Psoas muscle (tissue), 8 donors: Measurements from ENCODE around the gene HLCS. TPM values are rescaled to one million over a fixed set of nuclear protein-coding genes. Genes with fewer than 3 reads are reported as not detected.

ENCODE experiments used
- ATAC-seq, 4 donors: fragments of 200-7000 bp; cut with Tn5 transposase; one replicate each; pipeline ENCODE4 v1.9.1; 2020; ENCODE audit warnings: moderate library complexity in 3 of 4, mild to moderate bottlenecking in 2 of 4
- DNase-seq, 2 donors: peaks; one replicate each; pipeline ENCODE4 v3.0.0-alpha.2; 2020
- H3K27ac ChIP-seq: fragments of 200-600 bp; one replicate; pipeline ENCODE4 v1.8.0; 2022
- H3K27me3 ChIP-seq, 3 donors: fragments of 200-600 bp in 1 of 3; one replicate each; pipeline versions ENCODE4 v1.6.1 to v1.8.0; 2013 to 2022; ENCODE audit warnings: low read length in 2 of 3, mild to moderate bottlenecking in 2 of 3, moderate library complexity in 1 of 3; ENCODE audit not compliant: insufficient read depth in 3 of 3
- H3K36me3 ChIP-seq, 2 donors: fragments of 200-600 bp in 1 of 2; one replicate each; pipeline versions ENCODE4 v1.6.1 to v1.8.0; 2013 to 2022; ENCODE audit warnings: low read depth in 1 of 2, mild to moderate bottlenecking in 1 of 2, moderate library complexity in 1 of 2; ENCODE audit not compliant: insufficient read depth in 1 of 2
- H3K4me1 ChIP-seq: fragments of 200-600 bp; one replicate; pipeline ENCODE4 v1.8.0; 2022
- H3K4me3 ChIP-seq: fragments of 200-600 bp; one replicate; pipeline ENCODE4 v1.8.0; 2022; ENCODE audit warnings: mild to moderate bottlenecking
- H3K9me3 ChIP-seq: fragments of 200-600 bp; one replicate; pipeline ENCODE4 v1.8.0; 2022
- WGBS, 3 donors: extraction: QIAGEN DNeasy Blood & Tissue Kit; methylation state at CpG; one replicate each; pipeline versions ENCODE4 v1.1.6 to v1.1.7; 2013; 5-methylcytosine and 5-hydroxymethylcytosine counted together
- intact Hi-C, 2 donors: fragments of 100-400 bp; cut with DNase I; formaldehyde crosslinking; loops; one replicate each; pipeline versions ENCODE4 v1.11.0 to v1.14.2; 2022
- polyA plus RNA-seq, 3 donors: library from polyadenylated mRNA; stranded (reverse); fragments of 200-250 nt; gene quantifications; one replicate each; pipeline ENCODE4 v1.2.3, GENCODE V29; 2013
- total RNA-seq, 4 donors: library from RNA; stranded (reverse); fragmentation: NEBNext Ultra II Directional in 2 of 4; extraction: Animal tissue kit (Norgen Biotek cat#: 25700) in 2 of 4; gene quantifications; one replicate each; pipeline versions ENCODE4 v1.2.1 to v1.2.4, GENCODE V29; 2021 to 2023
- TF ChIP-seq, protein P1 (sequence below): fragments of 200-600 bp; IDR thresholded peaks from one replicate; pipeline ENCODE4 v1.8.0; 2022; ENCODE audit warnings: antibody characterized with exemption
- donor health status: healthy with polysubstance abuse.
- donor health status: DM: no; HTN: no; CAD: no; lungs with moderate emphysema.
- donor health status: Bipolar disorder and iron deficiency.
- donor health status: healthy.
- donor health status: DM: yes; HTN: yes; CAD: no.
- donor health status: DM: no; HTN: no; CAD: no.
- donor health status: DM: no; HTN: no; CAD: no.
- donor health status: DM: yes; HTN: yes; CAD: no.

Gene HLCS
- total and polyA plus RNA-seq, 7 donors, result 3.6 to 13.5 (median 8.1) TPM

DNA sequence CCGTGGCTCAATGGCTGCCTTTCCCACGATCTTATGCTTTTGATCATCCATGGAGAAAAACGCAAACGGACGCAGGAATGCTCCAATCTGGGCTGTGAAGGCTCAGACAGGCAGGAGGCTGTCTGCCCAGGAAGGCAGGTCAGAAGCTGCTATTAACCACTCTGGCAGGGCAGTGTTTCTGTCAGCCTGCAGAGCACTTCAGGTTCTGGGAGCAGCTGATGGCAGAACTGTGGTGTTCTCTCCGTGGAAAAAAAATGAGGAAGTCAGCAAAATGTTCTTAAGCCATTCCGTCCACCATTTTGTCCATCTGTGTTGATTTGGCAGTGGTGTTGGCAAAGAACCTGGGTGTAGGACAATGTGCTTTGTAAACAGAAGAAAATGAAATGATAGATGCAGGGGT lies 175.9 kb downstream of the HLCS start:
- 73 to 77% (median 77%) methylated on average over 7 of the region's 7 CpGs for WGBS, 3 donors
- H3K4me1 ChIP-seq, result no peaks in the 10 kb centered on the region
- H3K4me3 ChIP-seq, result no peak overlapping the region
- intact Hi-C loops, result no loop called here
- TF ChIP-seq, protein P1, sequence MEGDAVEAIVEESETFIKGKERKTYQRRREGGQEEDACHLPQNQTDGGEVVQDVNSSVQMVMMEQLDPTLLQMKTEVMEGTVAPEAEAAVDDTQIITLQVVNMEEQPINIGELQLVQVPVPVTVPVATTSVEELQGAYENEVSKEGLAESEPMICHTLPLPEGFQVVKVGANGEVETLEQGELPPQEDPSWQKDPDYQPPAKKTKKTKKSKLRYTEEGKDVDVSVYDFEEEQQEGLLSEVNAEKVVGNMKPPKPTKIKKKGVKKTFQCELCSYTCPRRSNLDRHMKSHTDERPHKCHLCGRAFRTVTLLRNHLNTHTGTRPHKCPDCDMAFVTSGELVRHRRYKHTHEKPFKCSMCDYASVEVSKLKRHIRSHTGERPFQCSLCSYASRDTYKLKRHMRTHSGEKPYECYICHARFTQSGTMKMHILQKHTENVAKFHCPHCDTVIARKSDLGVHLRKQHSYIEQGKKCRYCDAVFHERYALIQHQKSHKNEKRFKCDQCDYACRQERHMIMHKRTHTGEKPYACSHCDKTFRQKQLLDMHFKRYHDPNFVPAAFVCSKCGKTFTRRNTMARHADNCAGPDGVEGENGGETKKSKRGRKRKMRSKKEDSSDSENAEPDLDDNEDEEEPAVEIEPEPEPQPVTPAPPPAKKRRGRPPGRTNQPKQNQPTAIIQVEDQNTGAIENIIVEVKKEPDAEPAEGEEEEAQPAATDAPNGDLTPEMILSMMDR, result no peak
- no peak overlapping the region for H3K27ac ChIP-seq
- H3K36me3 ChIP-seq, result no peaks in the 10 kb centered on the region
- H3K27me3 ChIP-seq, result no peaks in the 10 kb centered on the region
- ATAC-seq (no peak), DNase-seq (no peak)
- H3K9me3 ChIP-seq, result peaks cover under 1% of the 10 kb centered on the region

DNA sequence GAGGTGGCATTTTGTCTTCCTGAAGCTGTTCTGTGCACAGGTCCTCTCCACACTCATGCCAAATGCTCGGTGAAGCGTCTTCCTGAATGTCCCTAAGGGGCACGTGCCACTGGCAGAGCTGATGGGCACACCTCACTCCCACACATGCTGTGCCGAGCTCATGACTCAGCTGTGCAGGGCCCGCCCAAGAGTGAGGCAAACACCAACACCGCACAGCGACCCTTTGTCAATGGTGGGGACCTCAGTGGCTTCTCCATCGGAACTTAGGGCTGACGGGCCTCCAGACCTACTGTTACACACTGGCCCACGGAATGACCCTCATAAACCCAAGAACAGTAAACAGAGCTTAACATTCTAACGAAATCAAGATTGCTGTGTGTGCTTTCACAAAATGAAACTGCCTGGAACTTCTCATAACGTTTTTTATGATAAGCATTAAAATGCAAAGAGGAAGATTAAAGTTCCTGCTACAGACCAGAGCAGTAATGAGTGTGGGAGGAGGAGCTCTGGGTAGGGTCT lies 178.3 kb downstream of the HLCS start:
- ATAC-seq, result no peak
- Histone ChIP-seq H3K27me3 (no peaks in the 10 kb centered on the region), H3K4me1 (no peaks in the 10 kb centered on the region), H3K27ac (no peak overlapping the region), H3K9me3 (no peaks in the 10 kb centered on the region), H3K4me3 (no peak overlapping the region), H3K36me3 (no peaks in the 10 kb centered on the region)
- WGBS, 3 donors, result 81 to 85% (median 85%) methylated on average over 12 of the region's 12 CpGs
- TF ChIP-seq, protein P1, result no peak
- DNase-seq, result no peak
- intact Hi-C loops, result no loop called here

DNA sequence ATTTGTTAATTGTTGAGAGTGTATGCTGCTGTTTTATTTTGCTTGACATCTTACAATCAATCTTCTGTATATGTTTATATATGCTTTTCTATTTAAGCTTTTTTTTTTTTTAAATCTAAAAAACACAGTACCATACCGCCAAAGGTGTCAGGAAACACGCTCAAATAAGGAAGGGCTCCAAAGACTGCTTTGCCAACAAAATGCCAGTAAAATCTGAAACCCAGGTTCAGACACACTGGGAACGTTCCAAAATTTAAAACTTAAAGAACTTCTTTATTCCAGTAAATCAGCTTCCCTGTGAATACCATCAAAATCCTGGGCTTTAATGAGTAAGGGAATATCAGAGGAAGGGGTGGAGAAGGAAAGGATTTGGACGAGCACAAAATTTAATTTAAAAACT lies 180.3 kb downstream of the HLCS start:
- WGBS, 3 donors, result 91 to 92% (median 91%) methylated on average over 4 of the region's 4 CpGs
- intact Hi-C loops, result no loop called here
- Histone ChIP-seq H3K27me3 (no peaks in the 10 kb centered on the region), H3K36me3 (no peaks in the 10 kb centered on the region), H3K4me1 (no peaks in the 10 kb centered on the region), H3K9me3 (no peaks in the 10 kb centered on the region), H3K4me3 (no peak overlapping the region), H3K27ac (no peak overlapping the region)
- TF ChIP-seq, protein P1, result no peak
- no peak for ATAC-seq
- no peak for DNase-seq

DNA sequence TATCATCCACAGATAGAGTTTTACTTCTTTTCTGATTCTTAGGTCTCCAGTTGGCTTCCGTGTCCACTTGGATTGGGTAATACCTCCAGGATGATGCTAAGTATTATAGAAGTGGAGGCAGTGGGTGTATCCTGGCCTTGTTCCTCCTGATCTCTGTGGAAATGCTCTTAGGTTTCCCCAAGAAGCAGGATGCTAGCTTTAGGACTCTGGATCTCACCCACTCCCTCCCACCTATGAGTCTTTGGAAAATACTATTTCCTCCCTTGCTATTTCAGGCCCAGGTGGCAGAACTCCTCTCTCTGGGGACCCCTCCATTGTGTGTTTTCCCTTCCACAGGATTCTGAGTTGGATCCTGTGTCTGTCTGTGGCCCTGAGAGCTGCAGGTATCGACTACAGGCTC lies 180.9 kb downstream of the HLCS start:
- WGBS, 3 donors, result 77 to 83% (median 77%) methylated on average over 2 of the region's 2 CpGs
- H3K27me3 ChIP-seq, result no peaks in the 10 kb centered on the region
- H3K4me1 ChIP-seq, result no peaks in the 10 kb centered on the region
- H3K4me3 ChIP-seq, result no peak overlapping the region
- H3K36me3 ChIP-seq, result no peaks in the 10 kb centered on the region
- DNase-seq (no peak), ATAC-seq (no peak)
- H3K9me3 ChIP-seq, result no peaks in the 10 kb centered on the region
- intact Hi-C loops, result no loop called here
- no peak overlapping the region for H3K27ac ChIP-seq
- TF ChIP-seq, protein P1, result no peak

DNA sequence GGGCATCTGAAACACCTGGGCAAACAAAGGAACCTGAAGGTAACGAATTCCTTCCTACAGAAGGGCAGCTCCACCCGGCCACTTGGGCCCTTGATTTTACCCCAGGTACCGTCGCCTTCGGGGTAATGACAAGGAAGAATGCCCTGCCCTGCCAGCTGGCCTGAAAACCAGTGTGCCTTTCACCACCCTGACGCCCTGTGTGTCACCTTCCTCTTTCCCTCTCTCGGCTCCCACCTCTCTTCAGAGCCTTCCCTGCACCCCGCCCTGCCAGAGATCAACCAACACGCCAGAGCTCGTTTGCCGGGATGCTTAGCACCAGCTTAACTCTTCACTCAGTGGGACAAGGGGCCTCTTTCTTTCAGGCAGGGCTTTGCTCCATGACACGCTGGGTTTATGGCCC lies 181.5 kb downstream of the HLCS start:
- WGBS, 3 donors, result 78 to 87% (median 78%) methylated on average over 12 of the region's 12 CpGs

More for the DNA sequence above, 181.5 kb downstream of the HLCS start:
- peak in 2 of 4 donors; percentile 61 to 80 for ATAC-seq
- TF ChIP-seq, protein P1, result no peak
- Histone ChIP-seq H3K27me3 (no peaks in the 10 kb centered on the region), H3K4me3 (no peak overlapping the region), H3K27ac (no peak overlapping the region), H3K9me3 (no peaks in the 10 kb centered on the region), H3K36me3 (no peaks in the 10 kb centered on the region), H3K4me1 (no peaks in the 10 kb centered on the region)
- intact Hi-C loops, result no loop called here
- DNase-seq, result no peak
